ENCODE data around the gene GPBAR1.
A peak's percentile ranks its signal among the peaks of the same experiment; 100 is the strongest.

DNA sequence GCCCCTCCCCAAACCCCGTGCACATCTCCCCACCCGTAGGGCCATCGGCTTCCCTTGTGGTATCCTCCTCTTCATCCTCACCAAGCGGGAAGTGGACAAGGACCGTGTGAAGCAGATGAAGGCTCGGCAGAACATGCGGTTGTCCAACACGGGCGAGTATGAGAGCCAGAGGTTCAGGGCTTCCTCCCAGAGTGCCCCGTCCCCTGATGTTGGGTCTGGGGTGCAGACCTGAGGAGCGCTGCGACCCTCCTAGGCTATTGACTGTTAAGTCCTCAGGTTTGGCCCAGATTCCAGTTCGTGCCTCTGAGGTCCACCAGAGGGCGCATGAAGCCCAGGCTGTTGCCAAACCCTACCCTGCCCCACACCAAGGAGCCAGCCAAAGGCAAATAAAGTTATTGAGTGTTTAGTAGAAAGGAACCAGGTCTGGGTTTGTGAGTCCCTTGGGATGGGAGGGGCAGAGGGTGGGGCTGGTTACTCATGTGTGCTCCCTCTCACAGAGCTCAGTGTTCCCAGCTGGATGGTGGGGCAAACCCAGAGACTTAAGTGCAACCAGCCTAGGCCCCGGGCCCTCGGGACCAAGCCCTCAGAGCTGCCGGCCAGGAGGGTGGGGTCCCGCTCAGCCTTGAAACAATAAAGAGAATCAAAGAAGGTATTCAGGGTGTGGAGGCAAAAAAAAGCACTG, 11.9 kb downstream of the GPBAR1 start:
- peak; percentile 94 for TF ChIP-seq POLR2AphosphoS2 (IDR thresholded peaks at IDR 0.05; ENCODE audit: low read length)
- TF ChIP-seq HMGXB4 (CRISPR knock-in tag; IDR thresholded peaks at IDR 0.05) = no peak

Data from K562 (cell line).